K562 (cell line): ENCODE measurements around the gene SYK.

Experiments used
- SIN3A ChIP-seq, 2 experiments: fragments of 150-350 bp in 1 of 2; IDR thresholded peaks; 2 replicates each; pipeline ENCODE4 v1.6.1; 2011 to 2016; ENCODE audit warnings: borderline replicate concordance in 2 of 2, low read depth in 2 of 2, low read length in 2 of 2, mild to moderate bottlenecking in 2 of 2, moderate library complexity in 2 of 2; ENCODE audit not compliant: control insufficient read depth in 1 of 2
- STAT5A ChIP-seq: IDR thresholded peaks from 2 replicates; pipeline ENCODE4 v1.6.1; 2012; ENCODE audit warnings: low read length, inconsistent platforms, borderline replicate concordance
- ZNF316 ChIP-seq: fragments of 450-650 bp; IDR thresholded peaks from 2 replicates; pipeline ENCODE4 v1.6.1; 2016
- TF ChIP-seq, protein P1 (sequence below), 3 experiments: fragments of 200-800 bp in 1 of 3; sonication (Bioruptor generic) in 1 of 3; sonication (generic) in 1 of 3; formaldehyde crosslinking in 1 of 3; IDR thresholded peaks; 2 replicates each; pipeline versions ENCODE4 v1.6.1 to v1.8.0; 2016 to 2022; ENCODE audit warnings: mild to moderate bottlenecking in 2 of 3, missing compliant biosample characterization in 2 of 3, missing genetic modification characterization in 2 of 3, missing genetic modification reagents in 1 of 3

DNA sequence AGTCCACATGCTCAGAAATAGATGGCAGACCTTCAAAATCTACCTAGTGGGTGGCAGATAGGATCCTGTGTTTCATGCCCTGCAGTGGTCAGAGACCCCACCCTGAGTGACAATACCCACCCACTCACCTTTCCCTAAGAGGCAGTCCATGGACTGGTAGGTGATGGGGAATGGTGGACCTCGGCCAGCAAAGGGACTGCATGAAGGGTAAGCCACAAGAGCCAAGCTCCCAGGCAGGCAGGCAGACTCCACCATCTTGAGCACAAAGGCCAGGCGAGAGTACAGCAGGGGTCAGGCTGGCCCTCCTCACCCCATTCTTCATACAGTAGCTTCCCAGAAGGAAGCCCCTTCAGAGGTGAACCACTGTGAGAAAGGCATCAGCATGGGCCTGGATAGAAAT is 78.4 kb downstream of the SYK start:
- TF ChIP-seq ZNF316 (no peak), SIN3A (IDR thresholded peaks at IDR 0.05; ENCODE audit: borderline replicate concordance in 2 of 2, control insufficient read depth in 1 of 2, low read depth in 2 of 2, low read length in 2 of 2) (no peak), STAT5A (no peak)
- TF ChIP-seq, protein P1, sequence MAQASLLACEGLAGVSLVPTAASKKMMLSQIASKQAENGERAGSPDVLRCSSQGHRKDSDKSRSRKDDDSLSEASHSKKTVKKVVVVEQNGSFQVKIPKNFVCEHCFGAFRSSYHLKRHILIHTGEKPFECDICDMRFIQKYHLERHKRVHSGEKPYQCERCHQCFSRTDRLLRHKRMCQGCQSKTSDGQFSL (CRISPR knock-in tag; IDR thresholded peaks at IDR 0.05): no peak
- TF ChIP-seq, protein P1 (tag; IDR thresholded peaks at IDR 0.05): no peak
